ENCODE measurements around the gene PTPN11.

GRCh38 chr12:112535017-112535416, 116.3 kb downstream of the PTPN11 start:
- TF ChIP-seq POLR2A (IDR thresholded peaks at IDR 0.05) (no peak), CTCF (IDR thresholded peaks at IDR 0.05) (no peak)
